GM21381 (cell line): ENCODE results near the gene RELN.

ENCODE experiments used
- ATAC-seq: cut with Tn5 transposase; IDR thresholded peaks from one replicate; pipeline ENCODE4 v1.9.1; 2021; ENCODE audit warnings: mild to moderate bottlenecking, moderate library complexity; ENCODE audit not compliant: unreplicated experiment

RELN gene

GRCh38 chr7:103990991-103991390 lies 1.5 kb upstream of the RELN start:
- no peak for ATAC-seq

DNA sequence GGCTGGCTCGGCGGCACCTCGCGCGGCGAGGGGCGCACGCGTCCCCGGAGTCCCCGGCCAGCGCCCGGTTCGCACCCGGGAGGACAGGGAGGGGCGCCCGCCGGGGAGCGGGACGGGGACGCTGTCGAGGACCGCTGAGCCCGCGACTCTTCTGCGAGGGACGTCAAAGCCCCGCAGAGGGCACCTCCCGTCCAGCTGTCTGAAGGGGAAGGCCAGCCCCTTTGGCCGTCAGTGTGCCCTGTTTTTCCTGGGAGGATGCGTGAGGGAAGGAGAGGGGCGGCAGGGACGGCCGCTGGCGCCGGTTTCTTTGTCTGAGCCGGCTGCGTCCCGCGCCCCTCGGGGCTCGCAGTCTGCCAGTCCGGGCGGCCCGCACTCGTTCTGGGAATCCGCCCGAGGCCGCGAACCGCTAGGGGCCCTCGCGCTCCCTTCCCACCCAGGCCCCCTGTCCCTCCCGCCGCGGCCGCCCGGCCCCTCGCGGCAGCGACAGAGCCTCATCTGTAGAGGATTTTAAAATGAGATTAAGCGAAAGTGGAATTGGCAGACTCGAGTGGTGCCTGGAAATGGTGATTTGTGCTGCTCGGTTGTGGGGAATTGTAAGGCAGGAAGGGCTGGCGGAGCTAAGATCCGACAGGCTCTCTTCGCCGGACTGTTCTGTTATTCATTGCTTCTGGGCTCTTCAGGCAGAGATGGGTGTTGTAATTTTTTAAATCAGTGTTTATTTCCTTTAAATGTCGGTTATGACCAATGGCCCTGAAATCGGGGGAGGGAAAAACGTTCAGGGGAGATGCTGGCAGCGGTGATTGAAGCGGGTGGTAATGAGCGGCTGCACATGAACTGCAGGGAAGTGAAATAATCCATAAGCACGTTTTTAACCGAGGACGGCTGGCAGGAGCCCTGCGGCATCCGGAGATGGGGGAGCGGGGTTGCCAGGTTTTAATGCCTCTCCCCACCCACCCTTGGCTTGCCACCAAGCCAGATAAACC lies 618 bp upstream of the RELN start:
- no peak for ATAC-seq

DNA sequence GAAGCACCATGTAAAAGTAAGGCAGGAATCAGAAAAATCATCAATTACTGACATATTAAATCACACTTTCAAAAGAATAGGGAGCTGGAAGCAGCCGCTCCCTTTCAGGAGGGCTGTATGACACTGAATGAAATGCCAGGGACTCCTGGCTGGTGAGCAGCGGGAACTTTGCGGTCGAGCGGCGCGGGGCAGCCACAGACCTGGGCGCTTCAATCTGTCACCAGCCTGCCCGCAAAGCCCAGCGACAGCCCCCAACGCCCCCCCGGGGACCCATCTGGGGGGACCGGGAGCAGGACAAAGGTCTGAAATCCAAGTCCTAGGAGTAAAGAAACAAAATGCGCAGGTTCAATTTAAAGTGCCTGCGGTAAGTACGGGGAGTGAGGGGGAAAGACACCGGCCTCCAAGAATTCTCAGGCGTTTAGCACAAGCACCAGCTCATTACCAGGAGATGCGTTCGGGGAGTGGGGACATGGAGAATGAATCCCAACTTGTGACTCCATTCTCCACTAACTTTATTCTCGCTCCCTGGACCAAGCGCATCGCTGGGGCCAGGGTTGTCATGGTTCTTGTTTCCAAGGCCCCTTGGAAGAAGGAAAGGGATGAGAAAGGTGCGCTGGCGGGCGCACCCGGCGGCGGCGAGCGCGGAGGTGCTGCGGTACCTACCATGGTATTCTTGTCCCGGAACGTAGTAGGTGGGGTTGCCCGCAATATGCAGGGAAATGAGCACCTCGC lies 824 bp downstream of the RELN start:
- no peak for ATAC-seq

DNA sequence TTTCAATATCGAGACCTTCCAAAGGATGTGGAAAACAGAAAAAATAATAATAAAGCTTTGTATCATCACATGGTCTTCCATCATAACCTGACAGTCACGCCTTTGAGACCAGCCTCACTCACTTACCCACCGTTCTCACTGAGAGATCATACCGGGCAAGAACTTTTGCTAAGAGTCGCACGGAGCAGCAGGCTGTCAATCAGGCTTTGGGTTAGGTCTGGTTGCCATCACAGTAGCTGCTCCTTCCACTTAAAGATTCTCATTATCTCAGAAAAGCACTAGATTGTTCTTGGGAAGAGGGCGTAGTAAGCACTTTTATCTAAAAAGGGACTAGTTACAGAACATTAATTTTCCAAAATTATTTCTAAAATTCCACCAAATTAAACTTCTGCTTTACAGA lies 2.0 kb downstream of the RELN start:
- ATAC-seq, result no peak

DNA sequence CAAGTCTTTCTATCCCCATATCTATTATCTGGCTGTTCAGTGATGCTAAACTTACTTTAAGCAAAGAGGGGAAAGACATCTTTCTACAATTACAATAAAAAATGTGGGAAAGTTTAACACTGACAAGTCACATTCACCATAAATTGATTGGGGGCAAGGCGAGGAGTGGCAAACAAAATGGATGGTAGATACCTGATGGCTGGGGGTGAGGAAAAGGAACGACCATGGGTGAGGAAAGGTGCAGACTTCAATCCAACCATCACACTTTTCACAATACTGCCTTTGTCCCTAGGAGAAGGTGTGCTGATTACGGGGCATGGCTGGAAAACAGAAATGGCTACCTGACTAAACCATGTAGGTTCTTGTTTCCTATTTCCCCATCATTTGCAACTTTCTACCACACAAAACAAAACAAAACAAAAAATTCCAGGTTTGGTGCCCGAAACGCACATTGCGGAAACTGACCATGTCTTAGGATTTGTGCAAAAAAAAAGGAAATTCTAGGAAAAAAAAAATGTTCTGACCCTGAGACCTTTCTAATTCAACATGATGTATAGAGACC lies 3.8 kb downstream of the RELN start:
- ATAC-seq, result no peak

GRCh38 chr7:103984050-103984449 lies 5.4 kb downstream of the RELN start:
- ATAC-seq, result no peak

DNA sequence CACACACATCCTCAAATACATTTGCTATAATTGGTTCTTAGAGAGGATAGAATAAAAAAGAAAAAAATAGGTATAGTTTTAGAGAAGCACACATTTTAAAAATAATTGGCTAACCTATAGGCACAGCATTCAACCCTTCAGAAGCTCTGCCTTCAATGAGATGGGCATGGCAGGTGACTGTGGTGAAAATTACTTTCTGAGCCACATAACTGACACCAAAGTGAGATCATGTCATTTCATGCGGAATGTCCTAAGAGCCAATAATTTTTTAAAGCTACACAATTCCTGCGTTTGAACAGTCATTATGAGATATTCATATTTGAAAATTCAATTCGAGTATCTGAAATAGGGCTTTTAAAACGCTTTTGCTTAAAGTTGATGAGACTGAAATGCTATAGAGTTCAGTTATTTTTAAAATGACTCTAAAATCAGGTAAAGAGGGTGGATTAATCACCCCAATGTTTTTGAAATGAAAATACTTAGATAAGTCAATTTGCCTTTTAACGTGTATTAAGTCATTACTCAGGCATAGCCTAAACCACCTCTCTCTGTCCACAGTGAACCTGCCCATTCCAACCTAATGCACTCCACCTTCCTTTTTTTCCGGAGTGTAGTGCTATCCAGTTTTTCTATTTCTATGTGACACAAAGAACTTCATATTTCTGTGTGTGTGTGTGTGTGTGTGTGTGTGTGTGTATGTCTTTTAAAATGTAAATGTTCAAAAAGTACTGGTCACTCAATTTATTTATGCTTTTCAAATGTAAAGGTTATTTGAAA lies 6.1 kb downstream of the RELN start:
- no peak for ATAC-seq

DNA sequence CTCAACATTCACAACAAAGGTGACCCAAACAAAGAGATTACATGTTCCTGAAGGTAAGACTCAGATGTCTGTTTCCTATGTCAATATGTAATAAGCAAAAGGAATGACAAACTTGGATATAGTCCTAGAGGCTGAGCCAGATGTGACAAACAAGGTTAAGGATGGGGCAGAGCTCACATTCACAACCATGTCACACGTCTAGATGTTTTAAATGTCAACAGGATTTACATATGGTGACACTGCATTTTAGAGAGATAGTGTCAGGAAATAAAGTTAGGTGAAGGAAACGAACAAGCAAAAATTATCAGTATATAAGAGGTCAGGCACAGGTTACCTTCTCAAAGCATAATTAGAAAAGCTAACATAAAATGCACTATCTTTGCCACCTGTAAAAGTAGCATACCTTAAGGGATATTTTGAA lies 8.4 kb downstream of the RELN start:
- no peak for ATAC-seq

DNA sequence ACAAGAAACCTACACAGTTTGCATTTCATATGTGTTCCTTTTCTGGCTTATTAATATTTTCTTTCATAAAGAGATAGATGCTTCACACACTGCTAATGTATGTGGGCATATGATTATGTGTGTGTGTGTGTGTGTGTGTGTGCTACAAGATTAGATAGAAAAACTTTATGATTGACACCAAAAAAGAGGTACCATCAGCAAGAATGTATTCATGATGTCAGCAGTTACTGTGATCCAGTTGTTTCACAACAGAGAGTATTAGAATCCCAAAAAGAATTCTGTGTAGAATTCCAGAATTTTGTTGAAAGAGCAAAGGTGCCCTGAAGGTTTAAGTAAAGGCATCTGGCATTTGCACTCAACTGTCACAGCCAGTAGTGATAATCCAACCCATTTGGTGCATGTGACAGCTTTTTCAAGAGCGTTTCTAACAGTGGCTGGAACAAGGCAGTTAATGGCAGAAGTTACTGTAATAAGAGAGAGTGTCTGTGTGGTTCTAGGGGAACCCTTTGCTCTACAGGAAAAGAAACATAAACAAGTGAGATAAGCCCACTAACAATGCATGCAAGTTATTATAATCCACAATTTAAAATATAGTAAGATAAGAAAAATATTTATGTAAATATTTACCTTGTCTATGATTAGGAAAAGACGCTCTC lies 16.6 kb downstream of the RELN start:
- no peak for ATAC-seq

DNA sequence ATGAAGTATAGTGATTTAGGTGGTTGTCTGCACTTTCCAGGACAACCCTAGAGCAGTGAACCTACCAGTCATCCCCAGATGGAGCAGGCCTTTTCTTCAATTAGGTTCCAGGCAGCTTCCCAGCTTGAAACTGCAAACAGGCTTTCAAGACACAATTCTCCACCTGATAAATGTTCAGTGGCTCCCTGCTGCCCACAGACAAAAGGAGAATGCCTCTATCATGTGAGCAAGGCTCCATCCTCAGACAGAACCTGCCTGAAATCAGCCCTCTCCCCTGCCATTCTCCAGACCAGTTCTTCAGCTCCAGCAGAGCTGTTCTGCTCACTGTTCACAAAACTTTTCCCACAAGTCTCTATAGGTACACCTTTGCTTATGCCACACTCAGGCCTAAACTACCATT lies 22.1 kb downstream of the RELN start:
- ATAC-seq, result no peak

DNA sequence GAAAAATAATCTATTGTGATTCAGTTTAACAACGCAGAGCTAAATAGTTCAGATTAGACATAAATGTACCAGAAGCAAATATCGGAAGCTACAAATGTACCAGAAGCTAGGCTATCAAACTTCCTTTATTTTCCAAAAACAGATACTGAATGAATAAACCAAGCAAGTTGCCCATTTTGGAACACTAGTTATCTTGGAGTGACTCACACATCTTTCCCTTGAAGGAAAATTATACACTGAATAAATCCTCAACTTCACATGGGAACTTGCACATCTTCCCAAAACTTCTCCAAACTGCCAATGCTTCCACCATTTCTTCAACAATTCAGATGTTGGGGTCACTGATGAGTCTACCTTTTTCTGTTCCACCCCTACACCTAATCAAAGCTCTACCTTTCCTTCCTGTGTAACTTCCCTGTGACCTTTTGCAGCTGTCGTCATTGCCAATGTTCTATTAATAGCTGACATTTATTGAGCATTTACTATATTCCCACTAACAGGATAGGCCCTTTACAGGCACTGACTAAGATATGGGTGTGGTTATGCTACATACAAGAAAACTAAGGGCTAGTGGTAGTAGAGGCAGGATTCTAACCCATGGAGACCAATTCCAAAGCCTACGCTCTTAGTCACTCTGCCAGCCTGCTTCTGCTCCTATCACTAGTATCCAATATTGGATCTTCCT lies 22.7 kb downstream of the RELN start:
- no peak for ATAC-seq

GRCh38 chr7:103964269-103964668 lies 25.2 kb downstream of the RELN start:
- no peak for ATAC-seq

DNA sequence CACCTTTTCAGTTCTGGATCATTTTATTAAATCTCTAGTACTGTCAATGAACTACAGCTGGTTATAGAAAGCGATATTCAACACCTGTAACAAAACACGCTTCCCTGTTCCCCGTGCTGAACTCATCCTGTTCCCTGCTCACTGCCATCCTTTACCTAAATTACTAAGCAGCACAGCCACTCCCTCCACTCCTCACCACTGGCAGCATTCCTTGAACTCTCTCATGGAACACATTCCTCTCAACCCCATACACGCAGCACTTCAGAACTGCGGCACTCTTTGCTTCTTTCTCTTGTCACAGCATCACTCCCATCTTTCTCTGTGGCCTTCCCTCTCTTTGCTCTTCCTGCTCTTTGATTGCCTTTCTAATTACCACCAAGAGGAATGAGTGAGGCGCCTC lies 27.4 kb downstream of the RELN start:
- ATAC-seq, result no peak

DNA sequence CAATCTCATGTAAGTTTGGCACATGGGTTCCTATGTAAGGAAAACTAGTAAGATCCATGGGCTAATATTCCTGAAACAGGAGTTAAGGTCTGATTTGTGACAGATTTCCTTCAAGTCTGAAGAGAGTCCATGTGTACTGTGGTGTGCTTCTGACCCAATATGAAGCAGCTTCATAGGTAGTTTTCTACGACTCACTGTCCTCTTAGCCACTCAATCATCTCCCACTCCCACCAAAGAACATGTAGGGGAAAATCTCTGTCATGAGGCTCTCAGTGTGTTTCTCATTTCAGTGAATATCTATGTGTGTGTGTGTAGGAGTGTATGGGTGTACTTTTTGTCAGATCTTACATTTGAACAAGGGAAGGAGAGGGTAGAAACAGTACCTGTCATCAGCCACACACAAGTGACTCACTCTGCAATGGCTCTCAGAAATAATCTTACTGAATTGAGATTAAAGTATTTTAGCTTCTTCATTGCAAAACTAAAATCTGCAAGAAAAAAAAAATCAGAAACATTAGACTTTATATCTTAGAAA lies 31.1 kb downstream of the RELN start:
- no peak for ATAC-seq

DNA sequence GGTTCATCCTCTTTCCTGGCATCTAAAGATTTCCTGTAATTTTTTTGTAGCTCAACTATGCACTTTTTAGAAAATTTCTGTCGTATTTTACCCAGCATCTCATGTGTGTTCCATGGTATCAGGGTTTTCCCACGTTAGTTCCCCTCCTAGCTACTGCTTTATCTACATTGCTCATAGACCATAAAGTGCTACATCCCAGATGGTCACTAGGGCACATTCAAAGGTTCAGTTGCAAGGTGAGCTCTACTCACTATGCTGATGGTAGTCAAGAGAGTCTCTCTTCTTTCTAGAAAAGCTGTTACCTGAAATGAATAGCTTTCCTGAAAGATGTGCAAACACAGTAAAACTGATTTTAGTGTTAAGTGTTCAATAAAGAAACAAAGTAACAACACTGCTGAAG lies 33.5 kb downstream of the RELN start:
- no peak for ATAC-seq

- ATAC-seq, result no peak
Measured at GRCh38 chr7:103952408-103952807, 37.0 kb downstream of the RELN start.

DNA sequence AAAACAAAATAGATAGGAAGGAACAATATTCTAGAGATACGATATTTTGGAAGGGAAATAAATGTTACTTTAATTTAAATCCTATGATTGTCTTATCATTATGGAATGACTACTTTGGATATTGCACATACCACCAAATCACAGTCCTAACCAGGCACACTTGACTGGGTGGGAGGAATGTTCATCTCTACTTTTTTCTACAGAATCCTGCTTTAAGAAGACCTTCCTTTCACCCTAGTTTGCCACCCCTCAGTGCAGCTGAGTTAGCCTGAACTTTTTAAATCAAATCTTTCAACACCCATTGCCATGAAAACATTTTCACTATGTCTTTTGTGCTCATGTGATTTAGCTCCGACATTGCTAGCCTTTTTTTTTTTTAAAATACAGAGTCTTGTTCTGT lies 38.1 kb downstream of the RELN start:
- ATAC-seq, result no peak

DNA sequence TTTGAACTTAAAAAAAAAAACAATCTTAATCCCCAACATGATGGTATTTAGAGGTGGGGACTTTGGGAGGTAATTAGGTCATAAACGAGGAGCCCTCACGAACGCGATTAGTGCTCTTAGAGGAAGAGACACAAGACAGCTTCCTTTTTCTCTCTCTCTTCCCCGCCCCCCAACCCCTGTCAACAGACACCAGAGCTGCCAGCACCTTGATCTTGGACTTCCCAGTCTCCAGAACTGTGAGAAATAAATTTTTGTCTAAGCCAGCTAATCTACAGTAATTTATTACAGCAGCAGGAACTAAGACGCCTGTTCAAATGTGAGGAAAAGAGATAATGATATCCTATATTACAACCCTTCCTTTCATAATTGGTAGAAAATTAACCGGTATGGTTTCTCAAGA lies 40.1 kb downstream of the RELN start:
- ATAC-seq, result no peak

GRCh38 chr7:103947026-103947655 lies 42.3 kb downstream of the RELN start:
- ATAC-seq, result no peak
